HL-60 (cell line): ENCODE results near the gene TUBGCP5.

ENCODE experiments used
- DNase-seq, 2 experiments: peaks; one replicate each; pipeline ENCODE4 v3.0.0-alpha.2; 2010 to 2020; ENCODE audit warnings: low read depth in 1 of 2, low spot score in 1 of 2
- H3K27ac ChIP-seq: fragments of 250-450 bp; sonication (Bioruptor Pico); replicated peaks from 2 replicates; pipeline ENCODE4 v1.5.1; 2020; ENCODE audit warnings: mild to moderate bottlenecking, moderate library complexity
- H3K27me3 ChIP-seq: fragments of 250-450 bp; sonication (Bioruptor Pico); 2 replicates; pipeline ENCODE4 v1.5.1; 2021; ENCODE audit warnings: mild to moderate bottlenecking, moderate library complexity; ENCODE audit not compliant: insufficient read depth, poor library complexity, severe bottlenecking
- H3K4me3 ChIP-seq: replicated peaks from 2 replicates; pipeline ENCODE4 v1.5.1; 2011; ENCODE audit warnings: mild to moderate bottlenecking, control low read depth, low read length; ENCODE audit not compliant: insufficient read depth
- GABPA ChIP-seq: IDR thresholded peaks from 2 replicates; pipeline ENCODE4 v1.6.1; 2012; ENCODE audit warnings: low read depth
- POLR2AphosphoS5 ChIP-seq: IDR thresholded peaks from 2 replicates; pipeline ENCODE4 v1.6.1; 2012; ENCODE audit warnings: low read depth
- REST ChIP-seq: IDR thresholded peaks from 2 replicates; pipeline ENCODE4 v1.6.1; 2012; ENCODE audit warnings: low read depth; ENCODE audit not compliant: insufficient replicate concordance
- SPI1 ChIP-seq: IDR thresholded peaks from 2 replicates; pipeline ENCODE4 v1.6.1; 2012; ENCODE audit warnings: low read depth, mild to moderate bottlenecking, borderline replicate concordance
- TF ChIP-seq, protein P1 (sequence below): IDR thresholded peaks from one replicate; pipeline ENCODE4 v1.5.1; 2011; ENCODE audit warnings: low read length, control low read depth, inconsistent platforms; ENCODE audit not compliant: insufficient read depth

The TUBGCP5 gene

GRCh38 chr15:22950256-22950990 lies 88.9 kb downstream of the TUBGCP5 start:
- no peak for DNase-seq
- Histone ChIP-seq H3K27me3 (no peaks in the 10 kb centered on the region), H3K4me3 (no peak overlapping the region), H3K27ac (no peak overlapping the region)
- TF ChIP-seq POLR2AphosphoS5, result no peak
- TF ChIP-seq REST, result no peak
- TF ChIP-seq, protein P1, sequence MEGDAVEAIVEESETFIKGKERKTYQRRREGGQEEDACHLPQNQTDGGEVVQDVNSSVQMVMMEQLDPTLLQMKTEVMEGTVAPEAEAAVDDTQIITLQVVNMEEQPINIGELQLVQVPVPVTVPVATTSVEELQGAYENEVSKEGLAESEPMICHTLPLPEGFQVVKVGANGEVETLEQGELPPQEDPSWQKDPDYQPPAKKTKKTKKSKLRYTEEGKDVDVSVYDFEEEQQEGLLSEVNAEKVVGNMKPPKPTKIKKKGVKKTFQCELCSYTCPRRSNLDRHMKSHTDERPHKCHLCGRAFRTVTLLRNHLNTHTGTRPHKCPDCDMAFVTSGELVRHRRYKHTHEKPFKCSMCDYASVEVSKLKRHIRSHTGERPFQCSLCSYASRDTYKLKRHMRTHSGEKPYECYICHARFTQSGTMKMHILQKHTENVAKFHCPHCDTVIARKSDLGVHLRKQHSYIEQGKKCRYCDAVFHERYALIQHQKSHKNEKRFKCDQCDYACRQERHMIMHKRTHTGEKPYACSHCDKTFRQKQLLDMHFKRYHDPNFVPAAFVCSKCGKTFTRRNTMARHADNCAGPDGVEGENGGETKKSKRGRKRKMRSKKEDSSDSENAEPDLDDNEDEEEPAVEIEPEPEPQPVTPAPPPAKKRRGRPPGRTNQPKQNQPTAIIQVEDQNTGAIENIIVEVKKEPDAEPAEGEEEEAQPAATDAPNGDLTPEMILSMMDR, result no peak
- TF ChIP-seq SPI1, result no peak
- TF ChIP-seq GABPA, result no peak
